CD4-positive, CD25-positive, alpha-beta regulatory T cell (primary cell): Measurements from ENCODE around the gene VKORC1L1. TPM values are rescaled to one million over a fixed set of nuclear protein-coding genes. Genes with fewer than 3 reads are reported as not detected.
"Not testable (repeated sequence)": the region's sequence is repeated elsewhere in the genome, so short reads cannot be mapped to it uniquely, and the experiment has no call there.

Experiments used
- ATAC-seq, 2 donors: fragments of 150-1000 bp; cut with Tn5 transposase; one replicate each; pipeline ENCODE4 v1.10.0; 2021; ENCODE audit warnings: low read depth in 2 of 2, moderate number of reproducible peaks in 2 of 2, moderate library complexity in 1 of 2
- DNase-seq, 3 donors: peaks; one replicate each; pipeline versions ENCODE4 v3.0.0 to v3.0.0-alpha.2; 2012 to 2022; ENCODE audit warnings: mixed read lengths in 1 of 3
- H3K27ac ChIP-seq: one replicate; pipeline ENCODE4 v1.7.0; 2013; ENCODE audit warnings: mild to moderate bottlenecking, low read length; ENCODE audit not compliant: insufficient read depth, poor library complexity, severe bottlenecking
- H3K27me3 ChIP-seq: one replicate; pipeline ENCODE4 v1.7.0; 2013; ENCODE audit warnings: low read length; ENCODE audit not compliant: control insufficient read depth, insufficient read depth
- H3K36me3 ChIP-seq: one replicate; pipeline ENCODE4 v1.7.0; 2013; ENCODE audit warnings: mild to moderate bottlenecking, low read length, moderate library complexity; ENCODE audit not compliant: control insufficient read depth, insufficient read depth
- H3K4me1 ChIP-seq: 2 replicates; pipeline ENCODE4 v1.7.0; 2013; ENCODE audit warnings: mild to moderate bottlenecking, low read length; ENCODE audit not compliant: insufficient read depth, control insufficient read depth, poor library complexity, severe bottlenecking
- H3K4me3 ChIP-seq: one replicate; pipeline ENCODE4 v1.7.0; 2013; ENCODE audit warnings: low read depth, mild to moderate bottlenecking, low read length, moderate library complexity
- H3K9me3 ChIP-seq, 2 experiments: 1 replicate in 1 of 2; 2 replicates in 1 of 2; pipeline ENCODE4 v1.7.0; 2013; ENCODE audit warnings: low read length in 2 of 2, mild to moderate bottlenecking in 1 of 2, moderate library complexity in 1 of 2; ENCODE audit not compliant: control insufficient read depth in 2 of 2
- H3K27ac Mint-ChIP-seq, 3 donors: one replicate each; pipeline ENCODE4 v1.8.0; 2020 to 2022; ENCODE audit warnings: mild to moderate bottlenecking in 3 of 3, mixed read lengths in 3 of 3, moderate library complexity in 2 of 3
- H3K27me3 Mint-ChIP-seq: one replicate; pipeline ENCODE4 v1.8.0; 2022; ENCODE audit warnings: mild to moderate bottlenecking, mixed read lengths
- H3K36me3 Mint-ChIP-seq: one replicate; pipeline ENCODE4 v1.8.0; 2020; ENCODE audit warnings: mixed read lengths
- H3K4me1 Mint-ChIP-seq, 4 donors: one replicate each; pipeline ENCODE4 v1.8.0; 2020 to 2022; ENCODE audit warnings: mixed read lengths in 4 of 4, mild to moderate bottlenecking in 1 of 4
- H3K4me3 Mint-ChIP-seq, 4 donors: one replicate each; pipeline ENCODE4 v1.8.0; 2020 to 2022; ENCODE audit warnings: mild to moderate bottlenecking in 4 of 4, mixed read lengths in 4 of 4, moderate library complexity in 3 of 4
- H3K9me3 Mint-ChIP-seq, 7 donors: one replicate each; pipeline ENCODE4 v1.8.0; 2020 to 2022; ENCODE audit warnings: mixed read lengths in 7 of 7, mild to moderate bottlenecking in 3 of 7, moderate library complexity in 2 of 7
- polyA plus RNA-seq, 4 donors: library from polyadenylated mRNA; unstranded; fragments of 300-500 nt; fragmentation: Illumina TruSeq; gene quantifications; one replicate each; pipeline ENCODE4 v1.2.3, GENCODE V29; 2021
- total RNA-seq: library from RNA; stranded (reverse); gene quantifications from one replicate; pipeline ENCODE4 v1.2.3, GENCODE V29; 2022

VKORC1L1 gene
- total and polyA plus RNA-seq, 5 donors from 2014 or later = 3.7 to 5.5 (median 3.9) TPM

GRCh38 chr7:65871451-65871850 is 1.4 kb upstream of the VKORC1L1 start:
- H3K36me3 ChIP-seq, DNase-seq, H3K9me3 Mint-ChIP-seq, ATAC-seq, H3K27ac ChIP-seq, H3K27me3 Mint-ChIP-seq, H3K9me3 ChIP-seq, H3K36me3 Mint-ChIP-seq, H3K4me3 ChIP-seq, H3K27me3 ChIP-seq, H3K27ac Mint-ChIP-seq, H3K4me1 ChIP-seq: not testable (repeated sequence)
- peaks cover 0 to 11% (median 3%) of the 10 kb centered on the region in 4 donors for H3K4me1 Mint-ChIP-seq
- H3K4me3 Mint-ChIP-seq = peak overlapping the region in 1 of 4 donors; percentile 95

- H3K27me3 Mint-ChIP-seq, H3K9me3 ChIP-seq, H3K9me3 Mint-ChIP-seq, H3K4me1 ChIP-seq, H3K36me3 ChIP-seq, H3K36me3 Mint-ChIP-seq, H3K27ac ChIP-seq, H3K27me3 ChIP-seq: not testable (repeated sequence)
- ATAC-seq (peak; percentile 6 to 8), DNase-seq (peak in 1 of 3 donors; percentile 20)
- Mint-ChIP-seq H3K27ac (peak overlapping the region; percentile 44 to 92 (median 80)), H3K4me1 (peaks cover 0 to 11% (median 4%) of the 10 kb centered on the region in 4 donors), H3K4me3 (peak overlapping the region; percentile 80 to 97 (median 88))
- H3K4me3 ChIP-seq = peak overlapping the region; percentile 69
Observed at GRCh38 chr7:65873582-65874193, 814 bp downstream of the VKORC1L1 start.

- not testable (repeated sequence) for H3K36me3 ChIP-seq, H3K27ac ChIP-seq, H3K27me3 Mint-ChIP-seq, ATAC-seq, H3K9me3 ChIP-seq, H3K36me3 Mint-ChIP-seq, H3K27me3 ChIP-seq, H3K27ac Mint-ChIP-seq, H3K9me3 Mint-ChIP-seq, H3K4me3 ChIP-seq, H3K4me1 ChIP-seq, DNase-seq
- Mint-ChIP-seq H3K4me3 (peak overlapping the region in 2 of 4 donors; percentile 44 to 59), H3K4me1 (peaks cover 0 to 20% (median 15%) of the 10 kb centered on the region in 4 donors)
Observed at GRCh38 chr7:65875715-65876114, 2.8 kb downstream of the VKORC1L1 start.

GRCh38 chr7:65879292-65880153 is 6.6 kb downstream of the VKORC1L1 start:
- not testable (repeated sequence) for H3K4me3 ChIP-seq, H3K9me3 Mint-ChIP-seq, H3K27me3 Mint-ChIP-seq, H3K27me3 ChIP-seq, H3K36me3 ChIP-seq, H3K4me1 ChIP-seq, H3K4me3 Mint-ChIP-seq, H3K9me3 ChIP-seq, DNase-seq, H3K36me3 Mint-ChIP-seq, ATAC-seq, H3K27ac ChIP-seq
- H3K4me1 Mint-ChIP-seq = peaks cover 0 to 16% (median 11%) of the 10 kb centered on the region in 4 donors
- H3K27ac Mint-ChIP-seq = peak overlapping the region in 1 of 3 donors; percentile 39

- peak overlapping the region in 2 of 3 donors; percentile 37 to 39 for H3K27ac Mint-ChIP-seq
Observed at GRCh38 chr7:65880242-65880641, 7.4 kb downstream of the VKORC1L1 start.

GRCh38 chr7:65884983-65885382 is 12.1 kb downstream of the VKORC1L1 start:
- not testable (repeated sequence) for H3K4me1 ChIP-seq, H3K27ac ChIP-seq, H3K4me3 ChIP-seq, H3K9me3 Mint-ChIP-seq, DNase-seq, H3K27ac Mint-ChIP-seq, H3K27me3 ChIP-seq, H3K36me3 ChIP-seq, H3K9me3 ChIP-seq, H3K4me3 Mint-ChIP-seq, ATAC-seq, H3K27me3 Mint-ChIP-seq
- H3K36me3 Mint-ChIP-seq = peaks cover 18% of the 10 kb centered on the region
- peaks cover 9 to 15% (median 14%) of the 10 kb centered on the region in 4 donors for H3K4me1 Mint-ChIP-seq

More at GRCh38 chr7:65880242-65880641, 7.4 kb downstream of the VKORC1L1 start:
- H3K27me3 Mint-ChIP-seq, H3K27me3 ChIP-seq, H3K27ac ChIP-seq, H3K9me3 ChIP-seq, ATAC-seq, H3K36me3 ChIP-seq, H3K4me3 Mint-ChIP-seq, H3K4me3 ChIP-seq, H3K4me1 ChIP-seq, H3K9me3 Mint-ChIP-seq, DNase-seq: not testable (repeated sequence)
- H3K4me1 Mint-ChIP-seq = peaks cover 5 to 17% (median 13%) of the 10 kb centered on the region in 4 donors
- H3K36me3 Mint-ChIP-seq = peaks cover 14% of the 10 kb centered on the region

- Mint-ChIP-seq H3K36me3 (peaks cover 13% of the 10 kb centered on the region), H3K4me1 (peaks cover 6 to 15% (median 10%) of the 10 kb centered on the region in 4 donors)
- not testable (repeated sequence) for H3K9me3 ChIP-seq, H3K4me3 Mint-ChIP-seq, H3K27me3 ChIP-seq, H3K27me3 Mint-ChIP-seq, H3K4me3 ChIP-seq, H3K27ac ChIP-seq, DNase-seq, ATAC-seq, H3K36me3 ChIP-seq, H3K27ac Mint-ChIP-seq, H3K9me3 Mint-ChIP-seq, H3K4me1 ChIP-seq
Observed at GRCh38 chr7:65885533-65885932, 12.7 kb downstream of the VKORC1L1 start.
